Muscle of arm (tissue), 12 donors: ENCODE data around the gene URI1. TPM values are rescaled to one million over a fixed set of nuclear protein-coding genes. Genes with fewer than 3 reads are reported as not detected.
"Not testable (repeated sequence)": the region's sequence is repeated elsewhere in the genome, so short reads cannot be mapped to it uniquely, and the experiment has no call there.

Experiments used
- DNase-seq: peaks from one replicate; pipeline ENCODE4 v3.0.0-alpha.2; 2013
- polyA plus RNA-seq, 12 donors: library from polyadenylated mRNA; unstranded; fragments of 120-200 nt; gene quantifications; one replicate each; pipeline ENCODE4 v1.2.1, GENCODE V29; 2013; ENCODE audit not compliant: insufficient read length in 12 of 12

Gene URI1
- polyA plus RNA-seq, 12 donors, result 42.4 to 112 (median 91.6) TPM; not detected in 1

GRCh38 chr19:29936409-29936808, 5.6 kb upstream of the URI1 start:
- no peak for DNase-seq

- DNase-seq, result no peak
These were observed 2.4 kb upstream of the URI1 start for GRCh38 chr19:29939628-29940027.

GRCh38 chr19:29940971-29941585, 961 bp upstream of the URI1 start:
- DNase-seq, result no peak

DNA sequence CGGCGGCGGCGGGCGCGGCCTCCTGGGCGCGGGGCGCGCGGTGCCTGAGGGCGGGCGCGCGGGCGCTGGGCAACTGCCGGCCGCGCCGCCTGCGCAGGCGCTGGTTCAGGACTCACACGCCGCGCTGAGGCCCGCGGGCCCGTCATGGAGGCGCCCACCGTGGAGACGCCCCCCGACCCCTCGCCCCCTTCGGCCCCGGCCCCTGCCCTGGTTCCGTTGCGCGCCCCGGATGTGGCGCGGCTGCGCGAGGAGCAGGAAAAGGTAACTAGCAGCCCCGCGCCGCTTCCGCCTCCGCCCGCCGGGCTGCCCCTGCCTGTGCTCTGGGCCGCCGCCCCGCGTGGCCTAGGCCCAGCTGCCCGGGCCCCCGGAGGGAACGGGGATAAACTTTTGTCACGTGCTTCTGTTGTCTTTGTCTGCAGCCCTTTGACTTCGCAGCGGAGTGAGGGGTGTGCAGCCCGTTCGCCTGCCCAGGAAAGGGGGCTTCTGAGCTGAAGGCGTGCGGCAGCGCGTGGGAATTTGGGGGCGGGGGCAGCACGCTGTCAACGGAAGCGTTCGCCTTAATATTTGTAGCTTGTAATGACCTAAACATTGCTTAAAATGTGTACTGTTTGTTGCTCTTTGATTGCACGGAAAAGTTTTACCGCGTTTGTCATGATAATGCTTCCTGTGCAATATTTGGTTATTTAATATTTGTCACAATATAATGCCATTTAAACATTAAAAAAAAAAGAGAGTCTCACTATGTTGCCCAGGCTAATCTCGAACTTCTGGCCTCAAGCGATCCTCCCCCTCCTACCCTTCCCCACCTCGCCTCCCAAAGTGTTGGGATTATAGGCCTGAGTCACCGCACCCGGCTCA, 594 bp downstream of the URI1 start:
- peak; percentile 38 for DNase-seq

DNA sequence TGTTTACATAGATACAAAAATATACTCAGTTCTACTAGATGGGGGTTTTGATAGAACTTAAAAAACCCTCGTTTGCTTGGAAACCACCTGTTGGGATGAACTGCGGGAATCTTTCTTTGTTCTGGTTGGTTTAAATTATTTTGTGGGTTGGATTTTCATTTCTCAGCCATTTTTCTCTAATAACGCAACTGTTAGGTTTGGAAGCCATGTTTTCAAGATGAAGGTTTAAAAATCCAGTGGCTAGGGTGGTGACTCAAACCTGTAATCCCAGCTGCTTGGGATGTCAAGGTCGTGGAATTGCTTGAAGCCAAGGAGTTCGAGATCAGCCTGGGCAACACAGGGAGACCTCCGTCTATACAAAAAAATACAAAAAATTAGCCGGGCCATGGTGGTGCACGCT, 1.6 kb downstream of the URI1 start:
- DNase-seq, result no peak

GRCh38 chr19:29944390-29945012, 2.5 kb downstream of the URI1 start:
- no peak for DNase-seq

DNA sequence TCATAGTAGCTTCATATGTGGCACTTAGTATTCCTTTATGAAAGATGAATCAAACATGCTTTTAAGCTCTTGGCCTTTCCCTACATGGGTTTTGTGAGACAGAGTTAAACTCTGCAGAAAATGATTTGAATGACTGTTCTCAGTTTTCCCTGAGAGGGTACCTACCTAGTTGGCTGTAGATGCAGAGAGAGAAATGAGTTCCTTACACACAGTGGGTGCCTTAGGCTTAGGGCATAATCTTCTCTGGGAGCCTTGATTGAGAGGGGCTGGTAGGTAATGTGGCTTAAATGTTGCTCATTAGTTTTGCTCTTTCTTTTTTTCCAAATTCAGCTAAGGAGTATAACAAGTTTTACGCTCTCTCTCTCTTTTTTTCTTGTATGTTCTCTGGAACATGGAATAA, 3.0 kb downstream of the URI1 start:
- DNase-seq, result no peak

GRCh38 chr19:29945433-29945832, 3.4 kb downstream of the URI1 start:
- no peak for DNase-seq

GRCh38 chr19:29946645-29947044, 4.6 kb downstream of the URI1 start:
- DNase-seq, result no peak

- no peak for DNase-seq
These were observed 5.8 kb downstream of the URI1 start for GRCh38 chr19:29947871-29948270.

DNA sequence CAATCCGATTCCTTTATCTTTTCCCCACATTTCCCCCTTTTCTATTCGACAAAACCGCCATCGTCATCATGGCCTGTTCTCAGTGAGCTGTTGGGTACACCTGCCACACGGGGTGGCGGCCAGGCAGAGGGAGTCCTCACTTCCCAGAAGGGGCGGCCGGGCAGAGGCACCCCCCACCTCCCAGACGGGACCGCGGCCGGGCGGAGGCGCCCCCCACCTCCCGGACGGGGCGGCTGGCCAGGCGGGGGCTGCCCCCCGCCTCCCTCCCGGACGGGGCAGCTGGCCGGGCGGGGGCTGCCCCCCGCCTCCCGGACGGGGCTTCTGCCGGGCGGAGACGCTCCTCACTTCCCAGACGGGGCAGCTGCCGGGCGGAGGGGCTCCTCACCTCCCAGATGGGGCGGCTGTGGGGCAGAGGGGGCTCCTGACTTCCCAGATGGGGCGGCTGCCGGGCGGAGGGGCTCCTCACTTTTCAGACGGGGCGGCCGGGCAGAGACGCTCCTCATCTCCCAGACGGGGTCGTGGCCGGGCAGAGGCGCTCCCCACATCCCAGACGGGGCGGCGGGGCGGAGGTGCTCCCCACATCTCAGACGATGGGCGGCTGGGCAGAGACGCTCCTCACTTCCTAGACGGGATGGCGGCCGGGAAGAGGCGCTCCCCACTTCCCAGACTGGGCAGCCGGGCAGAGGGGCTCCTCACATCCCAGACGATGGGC, 6.9 kb downstream of the URI1 start:
- DNase-seq, result not testable (repeated sequence)

DNA sequence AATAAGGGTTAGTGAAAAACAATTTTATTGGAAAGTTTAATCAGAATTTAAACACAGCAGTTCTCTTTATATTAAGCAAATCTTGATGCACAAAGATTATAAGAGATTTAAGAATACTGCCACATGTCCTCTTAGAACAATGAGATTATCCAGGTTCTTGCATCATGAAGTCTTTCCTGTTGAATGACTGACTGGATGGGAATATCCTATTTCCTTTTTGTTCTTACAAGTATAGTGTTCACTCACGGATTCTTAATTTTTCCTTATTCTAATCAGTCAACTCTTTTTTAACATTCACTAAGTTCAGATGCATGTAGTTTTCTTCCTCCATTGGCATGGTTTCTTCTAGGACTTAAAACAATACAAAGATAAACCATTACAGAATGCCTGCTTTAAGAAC, 10.1 kb downstream of the URI1 start:
- DNase-seq, result no peak

DNA sequence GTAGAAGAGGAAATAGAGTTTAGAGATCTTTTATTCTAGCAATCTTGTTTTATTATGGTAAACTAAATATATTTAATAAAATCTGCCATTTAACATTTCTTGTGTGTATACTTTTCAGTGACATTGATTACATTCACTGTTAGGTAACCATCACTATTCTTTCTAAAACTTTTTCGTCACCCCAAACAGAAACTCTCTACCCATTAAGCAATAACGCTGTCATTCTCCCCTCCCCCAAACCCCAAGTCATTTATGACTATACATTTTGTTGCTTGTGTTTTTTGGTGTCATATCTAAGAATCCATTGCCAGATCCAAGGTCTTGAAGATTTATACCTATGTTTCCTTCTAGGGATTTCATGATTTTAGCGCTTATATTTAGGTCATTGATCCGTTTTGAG, 10.6 kb downstream of the URI1 start:
- no peak for DNase-seq

GRCh38 chr19:29953352-29954247, 11.6 kb downstream of the URI1 start:
- no peak for DNase-seq

DNA sequence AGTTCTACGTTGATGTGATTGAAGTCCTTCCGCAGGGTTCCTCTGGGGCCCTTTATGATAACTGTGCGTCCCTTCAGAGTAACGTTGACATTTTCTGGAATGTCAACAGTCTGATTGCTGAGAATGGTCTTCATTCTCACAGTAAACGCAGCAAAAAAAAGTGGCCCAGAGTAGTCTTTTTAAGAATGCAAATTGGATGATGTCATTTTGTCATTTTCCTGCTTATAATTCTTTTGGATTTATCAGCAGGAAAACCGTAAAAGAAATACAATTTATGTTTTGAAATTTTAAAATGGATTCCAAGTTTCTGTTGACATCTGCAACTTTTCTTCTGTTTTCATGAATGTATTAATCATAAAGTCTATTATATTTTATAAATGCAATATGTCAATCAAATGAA, 14.8 kb downstream of the URI1 start:
- DNase-seq, result no peak

GRCh38 chr19:29961311-29961710, 19.3 kb downstream of the URI1 start:
- no peak for DNase-seq

GRCh38 chr19:29962793-29963192, 20.8 kb downstream of the URI1 start:
- no peak for DNase-seq

- DNase-seq, result no peak
These were observed 21.5 kb downstream of the URI1 start for GRCh38 chr19:29963576-29963975.

DNA sequence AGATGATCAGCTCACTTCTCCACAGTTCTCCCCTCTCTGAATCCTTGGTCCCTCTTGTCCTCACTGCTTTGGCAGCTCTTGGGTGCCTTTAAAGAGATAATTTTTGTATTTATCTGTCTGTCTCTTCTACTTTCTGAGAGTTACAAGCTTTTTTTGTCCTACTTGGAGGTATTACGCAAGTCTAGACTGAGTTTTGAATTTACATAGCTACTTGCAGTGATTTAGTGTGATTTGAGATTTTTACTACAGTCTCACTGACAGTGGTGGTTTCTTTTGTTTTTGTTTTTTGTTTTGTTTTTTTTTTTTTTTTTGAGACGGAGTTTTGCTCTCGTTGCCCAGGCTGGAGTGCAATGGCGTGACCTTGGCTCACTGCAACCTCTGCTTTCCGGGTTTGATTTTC, 22.1 kb downstream of the URI1 start:
- no peak for DNase-seq

DNA sequence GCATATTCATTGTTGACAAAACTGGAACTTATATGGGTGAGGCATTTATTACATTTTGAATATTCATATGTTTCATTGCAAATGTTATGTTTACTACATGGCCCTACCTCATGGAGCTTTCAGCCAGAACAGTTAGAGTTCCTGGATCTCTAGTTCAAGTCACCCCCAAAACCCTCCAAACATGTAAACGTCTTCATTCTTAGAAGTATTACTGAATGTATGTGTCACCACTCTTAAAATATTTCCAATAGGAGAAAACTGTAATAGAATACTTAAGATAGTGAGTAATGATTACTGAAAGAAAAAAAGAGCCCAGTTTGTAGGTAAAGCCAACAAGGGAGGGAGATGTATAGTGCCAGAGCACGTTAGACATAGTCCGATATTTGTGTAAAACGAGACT, 23.5 kb downstream of the URI1 start:
- DNase-seq, result no peak

GRCh38 chr19:29966142-29966541, 24.1 kb downstream of the URI1 start:
- not testable (repeated sequence) for DNase-seq
